Superior temporal gyrus (tissue), 1 donor: ENCODE measurements around the gene PRDM4.
"Not testable (repeated sequence)": the region's sequence is repeated elsewhere in the genome, so short reads cannot be mapped to it uniquely, and the experiment has no call there.

ENCODE experiments used
- DNase-seq: peaks from one replicate; pipeline ENCODE4 v3.0.0-alpha.2; 2016; ENCODE audit errors: extremely low spot score

Gene PRDM4

DNA sequence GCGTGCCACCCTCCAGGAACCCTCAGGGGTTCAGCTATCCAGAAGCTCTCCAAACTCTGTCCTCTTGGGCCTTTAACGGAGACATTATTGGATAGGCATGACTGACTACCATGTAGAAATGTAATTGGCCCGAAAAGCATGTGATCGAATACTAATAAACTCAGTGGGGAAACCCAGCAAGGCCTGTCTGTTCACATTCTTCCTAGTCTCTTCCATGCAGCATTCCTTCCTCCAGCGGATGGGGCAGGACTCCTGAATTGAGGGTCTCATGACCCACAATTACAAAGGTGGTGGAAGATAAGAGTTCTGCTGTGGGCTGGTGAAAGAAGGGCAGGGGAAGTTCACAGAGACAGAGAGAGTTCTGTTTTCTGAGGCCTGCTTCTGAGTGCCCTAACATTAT is 6.5 kb upstream of the PRDM4 start:
- DNase-seq: no peak

- DNase-seq: no peak
Measured at GRCh38 chr12:107765316-107765715, 4.4 kb upstream of the PRDM4 start.

DNA sequence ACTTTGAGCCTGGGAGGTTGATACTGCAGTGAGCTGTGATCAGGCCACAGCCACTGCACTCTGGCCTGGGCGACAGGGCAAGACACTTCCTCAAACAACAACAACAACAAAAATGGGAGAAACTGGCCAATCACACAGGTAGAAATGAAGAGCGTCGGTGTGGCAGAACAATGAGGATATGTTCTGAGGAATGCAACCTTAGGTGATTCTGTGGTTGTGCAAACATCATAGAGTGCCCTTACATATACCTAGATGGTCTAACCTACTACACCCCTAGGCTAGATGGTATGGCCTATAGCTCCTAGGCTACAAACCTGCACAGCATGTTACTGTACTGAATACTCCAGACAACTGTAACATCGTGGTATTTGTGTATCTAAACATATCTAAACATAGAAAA is 3.7 kb upstream of the PRDM4 start:
- no peak for DNase-seq

DNA sequence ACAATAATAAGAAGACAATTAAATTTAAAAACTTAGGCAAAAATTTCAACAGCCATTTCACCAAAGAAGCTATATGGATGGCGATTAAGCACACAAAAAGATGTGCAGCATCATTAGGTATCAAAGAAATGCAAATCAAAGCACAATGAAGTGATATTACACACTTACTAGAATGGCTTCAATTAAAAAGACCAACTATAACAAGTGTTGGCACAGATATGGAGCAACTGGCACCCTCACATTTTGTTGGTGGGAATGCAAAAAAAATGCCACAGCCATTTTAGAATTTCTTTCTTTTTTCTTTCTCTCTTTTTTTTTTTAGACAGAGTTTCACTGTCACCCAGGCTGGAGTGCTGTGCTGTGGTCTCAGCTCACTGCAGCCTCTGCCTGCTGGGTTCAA is 1.9 kb upstream of the PRDM4 start:
- no peak for DNase-seq

GRCh38 chr12:107761502-107761904 is 566 bp upstream of the PRDM4 start:
- no peak for DNase-seq

GRCh38 chr12:107760207-107760808 is 629 bp downstream of the PRDM4 start:
- no peak for DNase-seq

- no peak for DNase-seq
Measured at GRCh38 chr12:107759410-107759809, 1.5 kb downstream of the PRDM4 start.

DNA sequence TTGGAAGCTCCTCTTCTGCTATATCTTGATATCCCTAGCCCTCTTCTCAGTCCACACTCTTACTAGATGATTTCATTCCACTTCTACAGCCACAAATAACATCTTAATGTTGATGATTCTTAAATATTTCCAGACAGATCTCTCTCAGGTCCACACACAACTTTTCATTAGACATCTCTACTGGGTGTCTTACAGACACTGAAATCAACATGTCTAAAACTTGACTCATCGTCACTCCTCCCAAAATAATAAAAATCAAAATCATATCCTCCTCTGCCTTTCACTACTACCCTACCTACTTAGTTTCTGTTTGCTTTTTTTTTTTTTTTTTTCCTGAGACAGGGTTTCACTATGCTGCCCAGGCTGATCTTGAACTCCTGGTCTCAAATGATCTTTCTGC is 11.9 kb downstream of the PRDM4 start:
- DNase-seq: no peak

GRCh38 chr12:107748472-107748871 is 12.5 kb downstream of the PRDM4 start:
- no peak for DNase-seq

DNA sequence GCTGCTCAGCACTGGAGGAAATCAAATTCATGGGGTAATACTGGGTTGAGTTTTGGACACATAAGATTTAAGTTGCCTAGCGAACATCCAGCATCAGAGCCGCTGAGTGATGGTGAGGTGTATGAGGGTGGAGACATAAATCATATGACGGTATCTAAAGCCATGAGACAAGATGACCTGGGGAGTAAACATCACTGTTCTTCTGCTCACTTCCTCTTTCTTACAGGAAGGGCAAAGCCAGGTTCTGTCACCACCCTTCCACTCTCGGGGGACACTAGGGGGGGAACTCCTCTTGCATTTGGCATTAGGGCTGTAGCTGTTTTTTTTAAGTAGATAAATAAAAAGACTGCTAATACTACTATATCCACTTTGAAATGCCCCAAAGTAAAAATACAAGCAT is 24.0 kb downstream of the PRDM4 start:
- DNase-seq: no peak

GRCh38 chr12:107735763-107736162 is 25.2 kb downstream of the PRDM4 start:
- DNase-seq: no peak

DNA sequence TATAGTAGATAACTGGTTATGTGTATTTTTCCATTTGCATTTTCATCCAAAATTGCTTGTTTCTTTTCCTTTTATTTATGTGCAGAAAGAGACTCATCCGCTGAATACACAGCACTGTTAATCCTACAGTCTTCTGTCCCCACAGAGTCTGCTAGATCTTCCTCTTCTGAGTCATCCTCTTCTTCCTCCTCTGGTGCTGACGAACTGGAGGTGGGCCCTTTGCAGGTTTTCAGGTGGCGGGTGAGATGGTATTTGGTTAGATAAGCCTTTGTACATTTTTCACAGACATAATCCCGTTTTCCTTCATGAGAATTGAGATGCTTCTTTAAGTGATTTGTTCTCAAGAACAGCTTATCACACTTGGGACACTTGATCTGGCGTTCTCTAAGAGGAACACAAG is 26.8 kb downstream of the PRDM4 start:
- no peak for DNase-seq

- no peak for DNase-seq
Measured at GRCh38 chr12:107732365-107732764, 28.6 kb downstream of the PRDM4 start.

DNA sequence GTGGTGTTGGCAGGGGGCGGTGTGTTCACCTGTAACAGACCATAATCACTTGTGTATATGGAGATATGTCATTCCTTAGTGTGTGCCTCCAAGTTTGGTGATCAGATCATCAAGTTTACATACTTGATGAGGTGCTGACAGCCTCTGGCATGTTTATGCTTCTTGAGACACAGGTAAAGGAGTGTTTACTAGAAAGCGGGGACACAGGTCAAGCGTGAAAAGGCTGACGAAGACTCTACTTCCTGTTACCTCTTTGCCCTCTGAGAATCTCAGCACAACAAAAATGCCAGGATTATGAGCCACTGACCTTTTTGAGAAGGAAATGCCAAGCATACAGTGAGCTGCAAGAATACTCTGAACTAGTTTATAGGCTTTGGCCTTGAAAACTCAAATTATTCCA is 29.6 kb downstream of the PRDM4 start:
- no peak for DNase-seq

DNA sequence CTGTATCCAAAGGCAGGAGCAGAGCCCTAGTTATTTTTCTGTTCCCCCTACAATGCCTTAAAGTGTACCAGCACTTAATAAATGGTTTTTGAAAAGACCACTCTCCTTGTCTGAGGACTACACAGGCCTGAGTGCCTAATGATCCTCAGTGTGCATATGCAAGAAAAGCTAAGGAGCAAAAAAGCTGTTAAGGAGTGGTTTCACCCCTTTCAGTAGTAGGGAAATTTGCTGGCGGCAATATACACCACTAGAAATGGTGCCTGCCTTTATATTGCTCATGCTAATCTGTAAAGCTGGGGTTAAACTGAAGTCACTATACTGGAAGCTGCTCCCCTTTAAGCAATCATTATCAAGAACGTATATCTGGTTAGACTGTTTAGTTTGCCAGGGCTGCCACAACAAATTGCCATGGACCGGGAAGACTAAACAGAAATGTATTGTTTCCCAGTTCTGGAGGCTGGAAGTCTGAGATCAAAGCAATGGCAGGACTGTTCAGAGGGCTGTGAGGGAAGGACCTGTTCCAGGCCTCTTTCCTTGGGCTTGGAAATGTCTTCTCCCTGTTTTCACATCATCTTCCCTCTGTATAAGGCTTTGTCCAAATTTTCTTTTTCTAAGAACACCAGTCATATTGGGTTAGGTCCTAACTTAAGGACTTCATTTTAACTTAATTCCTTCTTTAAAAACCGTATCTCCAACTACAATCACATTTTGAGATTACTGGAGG is 30.2 kb downstream of the PRDM4 start:
- no peak for DNase-seq

DNA sequence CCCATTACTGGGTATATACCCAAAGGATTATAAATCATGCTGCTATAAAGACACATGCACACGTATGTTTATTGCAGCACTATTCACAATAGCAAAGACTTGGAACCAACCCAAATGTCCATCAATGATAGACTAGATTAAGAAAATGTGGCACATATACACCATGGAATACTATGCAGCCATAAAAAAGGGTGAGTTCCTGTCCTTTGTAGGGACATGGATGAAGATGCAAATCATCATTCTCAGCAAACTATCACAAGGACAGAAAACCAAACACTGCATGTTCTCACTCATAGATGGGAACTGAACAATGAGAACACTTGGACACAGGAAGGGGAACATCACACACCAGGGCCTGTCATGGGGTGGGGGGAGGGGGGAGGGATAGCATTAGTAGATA is 33.2 kb downstream of the PRDM4 start:
- not testable (repeated sequence) for DNase-seq

DNA sequence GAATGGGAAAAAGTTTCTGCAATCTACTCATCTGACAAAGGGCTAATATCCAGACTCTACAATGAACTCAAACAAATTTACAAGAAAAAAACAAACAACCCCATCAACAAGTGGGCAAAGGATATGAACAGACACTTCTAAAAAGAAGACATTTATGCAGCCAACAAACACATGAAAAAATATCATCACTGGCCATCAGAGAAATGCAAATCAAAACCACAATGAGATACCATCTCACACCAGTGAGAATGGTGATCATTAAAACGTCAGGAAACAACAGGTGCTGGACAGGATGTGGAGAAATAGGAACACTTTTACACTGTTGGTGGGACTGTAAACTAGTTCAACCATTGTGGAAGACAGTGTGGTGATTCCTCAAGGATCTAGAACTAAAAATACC is 33.6 kb downstream of the PRDM4 start:
- not testable (repeated sequence) for DNase-seq

DNA sequence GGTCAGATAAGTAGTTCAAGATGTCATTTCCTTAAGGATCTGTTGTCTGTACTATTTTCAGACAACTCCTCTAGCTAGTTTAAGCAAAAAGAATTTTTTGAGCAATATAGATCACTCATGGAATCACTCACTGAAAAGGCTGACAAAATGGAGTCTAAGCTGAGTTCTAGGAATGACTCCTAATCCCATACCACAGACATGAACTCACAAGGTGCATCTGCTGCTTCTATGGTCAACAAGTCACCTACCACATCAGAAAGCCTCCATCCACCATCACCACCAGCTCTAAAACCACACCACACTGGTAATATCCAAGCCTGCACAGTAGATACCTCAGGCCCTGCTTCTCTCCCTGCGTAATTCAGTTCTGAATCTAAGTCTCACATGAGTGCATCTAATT is 42.3 kb downstream of the PRDM4 start:
- no peak for DNase-seq

DNA sequence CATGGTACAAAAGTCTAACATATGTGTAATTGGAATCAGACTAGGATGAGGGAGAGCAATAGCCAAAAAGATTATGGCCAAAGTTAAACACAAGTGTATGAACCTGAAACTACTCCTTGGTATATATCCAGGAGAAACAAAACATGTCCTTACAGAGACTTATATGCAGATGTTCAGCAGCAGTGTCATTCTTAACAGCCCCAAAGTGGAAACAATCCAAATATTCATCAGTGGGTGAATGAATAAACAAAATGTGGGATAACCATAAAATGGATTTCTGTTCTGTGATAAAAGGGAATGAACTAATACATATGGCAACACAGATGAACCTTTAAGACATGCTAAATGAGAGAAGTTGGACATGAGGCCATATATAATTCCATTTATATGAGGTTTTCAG is 45.2 kb downstream of the PRDM4 start:
- no peak for DNase-seq

- DNase-seq: not testable (repeated sequence)
Measured at GRCh38 chr12:107705522-107705921, 55.4 kb downstream of the PRDM4 start.

- DNase-seq: no peak
Measured at GRCh38 chr12:107704041-107704440, 56.9 kb downstream of the PRDM4 start.

- no peak for DNase-seq
Measured at GRCh38 chr12:107702106-107702505, 58.8 kb downstream of the PRDM4 start.

- not testable (repeated sequence) for DNase-seq
Measured at GRCh38 chr12:107695772-107696171, 65.2 kb downstream of the PRDM4 start.
